Activated CD4-positive, alpha-beta T cell treated with anti-CD3 and anti-CD28 coated beads, Interleukin-2, amount 10 ng/mL, durations not matched to agents 24 days and 14 days (primary cell): ENCODE data around the gene PARN. TPM values are rescaled to one million over a fixed set of nuclear protein-coding genes. Genes with fewer than 3 reads are reported as not detected.
A peak's percentile ranks its signal among the peaks of the same experiment; 100 is the strongest.
"Not testable (repeated sequence)": the region's sequence is repeated elsewhere in the genome, so short reads cannot be mapped to it uniquely, and the experiment has no call there.

Source experiments
- DNase-seq: peaks from one replicate; pipeline ENCODE4 v3.0.0; 2022
- H3K27ac Mint-ChIP-seq: one replicate; pipeline ENCODE4 v1.8.0; 2022; ENCODE audit warnings: mild to moderate bottlenecking, mixed read lengths
- H3K27me3 Mint-ChIP-seq: one replicate; pipeline ENCODE4 v1.8.0; 2022; ENCODE audit warnings: mixed read lengths
- H3K36me3 Mint-ChIP-seq: one replicate; pipeline ENCODE4 v1.8.0; 2022; ENCODE audit warnings: low read depth, mild to moderate bottlenecking, mixed read lengths
- H3K4me1 Mint-ChIP-seq: one replicate; pipeline ENCODE4 v1.8.0; 2021; ENCODE audit warnings: mixed read lengths
- H3K4me3 Mint-ChIP-seq: one replicate; pipeline ENCODE4 v1.8.0; 2022; ENCODE audit warnings: mild to moderate bottlenecking, moderate library complexity, mixed read lengths
- H3K9me3 Mint-ChIP-seq: one replicate; pipeline ENCODE4 v1.8.0; 2021; ENCODE audit warnings: mixed read lengths
- intact Hi-C: fragments of 100-400 bp; cut with micrococcal nuclease; formaldehyde crosslinking; loops from one replicate; pipeline ENCODE4 v1.15.1; 2023
- total RNA-seq: library from RNA; stranded (reverse); gene quantifications from 2 replicates; pipeline ENCODE4 v1.2.3, GENCODE V29; 2022

Gene PARN
- total RNA-seq, 1 donor from 2014 or later: 58.6 TPM

DNA sequence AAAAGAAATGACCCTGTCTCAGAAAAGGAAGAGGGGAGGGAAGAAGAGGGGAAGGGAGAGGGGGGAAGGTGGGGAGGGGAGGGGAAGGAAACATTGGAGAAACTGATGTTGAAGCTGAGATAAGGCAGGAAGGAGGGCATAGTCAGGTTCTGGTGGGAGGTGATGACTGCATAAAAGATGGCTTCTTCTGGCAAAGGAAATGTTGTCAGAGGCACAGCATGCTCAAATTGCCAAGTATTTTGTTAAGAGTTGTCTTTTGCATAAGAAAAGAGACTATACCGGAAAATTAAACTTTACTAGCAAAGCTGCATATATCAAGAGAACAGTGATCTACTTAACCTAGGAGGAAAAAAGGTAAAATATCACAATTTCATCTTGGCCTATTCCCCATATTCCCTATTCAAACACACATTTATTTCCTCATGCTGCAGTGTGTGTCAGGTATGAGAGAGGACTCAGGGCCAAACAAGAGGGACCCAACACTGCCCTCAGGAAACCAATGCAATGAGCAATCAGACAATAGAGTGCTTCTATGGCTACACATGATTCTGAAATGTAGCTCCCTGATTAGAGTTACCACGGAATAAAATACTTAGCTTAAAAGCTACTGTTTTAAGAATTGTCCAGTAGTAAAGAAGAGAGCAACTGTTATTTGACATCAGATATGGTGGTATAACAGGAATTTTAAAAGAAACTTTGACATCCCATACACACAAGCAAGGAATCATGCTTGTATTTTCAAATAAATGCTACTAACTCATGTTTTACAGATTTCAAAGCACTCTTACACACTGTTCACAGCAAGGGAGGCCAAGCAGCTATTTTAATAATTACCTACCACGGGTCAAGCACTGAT, 80.9 kb downstream of the PARN start:
- H3K4me3 Mint-ChIP-seq: no peak overlapping the region
- H3K4me1 Mint-ChIP-seq: peaks cover 2% of the 10 kb centered on the region
- no peak for DNase-seq
- intact Hi-C loops: no loop called here
- H3K36me3 Mint-ChIP-seq: peaks cover 34% of the 10 kb centered on the region
- H3K9me3 Mint-ChIP-seq: no peaks in the 10 kb centered on the region
- H3K27ac Mint-ChIP-seq: no peak overlapping the region
- H3K27me3 Mint-ChIP-seq: no peaks in the 10 kb centered on the region

DNA sequence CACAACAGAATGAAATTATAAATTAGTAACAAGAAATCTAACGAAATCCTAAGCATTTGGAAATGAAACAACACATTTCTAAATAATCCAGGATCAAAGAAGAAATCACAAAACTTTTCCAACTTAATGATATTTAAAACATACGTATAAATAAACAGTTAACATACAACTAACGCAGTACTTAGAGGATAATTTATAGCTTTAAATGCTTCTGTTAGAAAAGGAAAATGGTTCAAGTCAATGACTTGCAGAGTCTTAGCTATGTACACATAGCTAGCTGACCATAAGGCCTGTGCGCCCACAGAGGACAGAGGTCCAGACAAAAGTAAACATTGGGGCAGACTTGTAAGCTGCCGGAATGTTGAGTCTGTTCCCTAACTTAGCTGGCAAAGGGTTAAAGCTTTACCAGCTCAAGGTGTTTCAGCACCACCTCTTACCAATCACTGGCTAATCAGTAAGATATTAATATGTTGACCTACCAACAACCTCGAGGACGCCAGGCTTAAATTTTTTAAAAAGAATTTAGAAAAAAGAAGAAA, 84.6 kb downstream of the PARN start:
- intact Hi-C loops: no loop called here
- Mint-ChIP-seq H3K4me1 (peaks cover 2% of the 10 kb centered on the region), H3K36me3 (peaks cover 48% of the 10 kb centered on the region), H3K9me3 (no peaks in the 10 kb centered on the region), H3K4me3 (no peak overlapping the region), H3K27me3 (no peaks in the 10 kb centered on the region), H3K27ac (no peak overlapping the region)
- no peak for DNase-seq

DNA sequence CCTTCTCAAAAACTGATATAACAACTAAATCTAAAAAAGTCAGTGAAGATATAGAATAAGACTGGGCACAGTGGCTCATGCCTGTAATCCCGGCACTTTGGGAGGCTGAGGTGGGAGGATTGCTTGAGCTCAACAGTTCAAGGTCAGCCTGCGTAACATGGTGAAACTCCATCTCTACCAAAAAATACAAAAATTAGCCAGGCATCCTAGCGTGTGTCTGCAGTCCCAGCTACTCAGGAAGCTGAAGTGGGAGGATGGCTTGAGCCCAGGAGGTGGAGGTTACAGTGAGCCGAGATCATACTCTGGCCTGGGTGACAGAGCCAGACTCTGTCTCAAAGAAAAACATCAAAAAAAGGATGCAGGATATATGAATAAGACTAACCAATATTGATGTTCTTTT, 85.2 kb downstream of the PARN start:
- peaks cover 46% of the 10 kb centered on the region for H3K36me3 Mint-ChIP-seq
- H3K9me3 Mint-ChIP-seq, H3K4me1 Mint-ChIP-seq, DNase-seq, H3K4me3 Mint-ChIP-seq, intact Hi-C loops, H3K27ac Mint-ChIP-seq, H3K27me3 Mint-ChIP-seq: not testable (repeated sequence)

DNA sequence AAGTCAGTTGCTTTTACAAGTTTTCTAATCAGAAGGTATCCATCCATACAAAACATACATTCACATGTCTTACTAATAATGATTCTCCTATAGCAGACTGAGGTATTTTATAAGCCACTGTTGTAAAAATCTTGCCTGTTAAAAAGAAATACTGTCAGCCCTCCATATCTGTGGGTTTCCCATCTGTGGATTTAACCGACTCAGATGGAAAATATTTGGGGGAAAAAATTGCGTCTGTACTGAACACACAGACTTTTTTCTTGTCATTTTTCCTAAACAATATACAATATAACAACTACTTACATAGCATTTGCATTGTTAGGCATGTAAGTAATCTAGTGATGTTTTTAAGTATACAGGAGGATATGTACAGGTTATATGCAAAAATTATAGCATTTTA, 90.4 kb downstream of the PARN start:
- no peak overlapping the region for H3K4me3 Mint-ChIP-seq
- H3K36me3 Mint-ChIP-seq: peaks cover 36% of the 10 kb centered on the region
- H3K27ac Mint-ChIP-seq: no peak overlapping the region
- no peaks in the 10 kb centered on the region for H3K27me3 Mint-ChIP-seq
- no peaks in the 10 kb centered on the region for H3K9me3 Mint-ChIP-seq
- intact Hi-C loops: no loop called here
- H3K4me1 Mint-ChIP-seq: no peaks in the 10 kb centered on the region
- no peak for DNase-seq

DNA sequence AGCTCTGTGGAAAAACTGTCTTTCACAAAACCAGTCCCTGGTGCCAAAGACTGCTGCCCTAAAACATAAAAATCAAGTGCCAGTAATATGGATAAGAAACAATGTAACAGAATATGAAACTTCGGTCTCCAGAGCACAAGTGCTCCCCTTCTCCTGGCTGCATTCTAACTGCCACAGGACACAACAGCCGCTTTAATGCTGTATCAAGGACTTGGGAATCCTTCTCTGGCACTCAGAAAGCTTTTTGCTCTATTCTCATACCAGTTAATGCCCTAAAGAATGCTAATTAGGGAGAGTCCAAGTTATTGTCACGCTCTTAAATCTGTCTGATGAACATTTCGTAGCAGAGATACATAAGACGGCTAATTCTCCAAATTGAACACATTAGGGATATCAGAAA, 90.9 kb downstream of the PARN start:
- intact Hi-C loops: no loop called here
- H3K9me3 Mint-ChIP-seq: no peaks in the 10 kb centered on the region
- no peaks in the 10 kb centered on the region for H3K4me1 Mint-ChIP-seq
- H3K36me3 Mint-ChIP-seq: peaks cover 35% of the 10 kb centered on the region
- DNase-seq: no peak
- H3K4me3 Mint-ChIP-seq: no peak overlapping the region
- no peaks in the 10 kb centered on the region for H3K27me3 Mint-ChIP-seq
- no peak overlapping the region for H3K27ac Mint-ChIP-seq

DNA sequence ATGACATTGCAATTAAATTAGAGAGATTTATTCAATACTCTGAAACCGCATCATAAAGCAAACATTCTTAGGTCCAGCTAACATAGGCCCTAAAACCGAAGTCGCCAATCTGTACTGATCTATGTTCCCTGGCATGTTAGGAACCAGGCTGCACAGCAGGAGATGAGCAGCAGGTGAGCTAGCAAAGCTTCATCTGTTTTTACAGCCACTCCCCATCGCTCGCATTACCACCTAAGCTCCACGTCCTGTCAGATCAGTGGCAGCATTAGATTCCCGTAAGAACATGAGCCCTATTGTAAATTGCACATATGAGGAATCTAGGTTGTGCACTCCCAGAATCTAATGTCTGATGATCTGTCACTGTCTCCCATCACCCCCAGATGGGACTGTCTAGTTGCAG, 91.5 kb downstream of the PARN start:
- no peaks in the 10 kb centered on the region for H3K4me1 Mint-ChIP-seq
- H3K4me3 Mint-ChIP-seq: no peak overlapping the region
- H3K36me3 Mint-ChIP-seq: peaks cover 30% of the 10 kb centered on the region
- no peak overlapping the region for H3K27ac Mint-ChIP-seq
- no peaks in the 10 kb centered on the region for H3K9me3 Mint-ChIP-seq
- no peak for DNase-seq
- intact Hi-C loops: no loop called here
- H3K27me3 Mint-ChIP-seq: no peaks in the 10 kb centered on the region

DNA sequence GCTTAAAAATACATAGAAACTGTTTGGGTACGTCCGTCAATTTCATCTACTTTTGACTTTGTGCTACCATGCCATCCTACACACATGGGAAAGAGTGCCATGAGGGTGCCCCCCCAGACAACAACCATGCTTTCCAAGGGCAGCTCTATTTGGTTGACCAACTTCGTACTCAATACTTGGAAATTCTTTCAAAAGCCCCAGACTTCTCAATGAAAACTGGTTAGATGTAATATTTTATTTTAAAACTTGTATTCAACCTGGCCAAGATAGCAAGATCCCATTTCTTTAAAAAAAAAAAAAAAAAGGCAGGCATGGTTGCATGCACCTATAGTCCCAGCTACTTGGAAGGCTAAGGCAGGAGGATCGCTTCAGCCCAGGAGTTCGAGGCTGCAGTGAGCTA, 98.4 kb downstream of the PARN start:
- no peaks in the 10 kb centered on the region for H3K9me3 Mint-ChIP-seq
- no peak overlapping the region for H3K4me3 Mint-ChIP-seq
- intact Hi-C loops: no loop called here
- DNase-seq: no peak
- H3K27me3 Mint-ChIP-seq: no peaks in the 10 kb centered on the region
- H3K27ac Mint-ChIP-seq: no peak overlapping the region
- H3K4me1 Mint-ChIP-seq: peaks cover 5% of the 10 kb centered on the region
- peaks cover 3% of the 10 kb centered on the region for H3K36me3 Mint-ChIP-seq

DNA sequence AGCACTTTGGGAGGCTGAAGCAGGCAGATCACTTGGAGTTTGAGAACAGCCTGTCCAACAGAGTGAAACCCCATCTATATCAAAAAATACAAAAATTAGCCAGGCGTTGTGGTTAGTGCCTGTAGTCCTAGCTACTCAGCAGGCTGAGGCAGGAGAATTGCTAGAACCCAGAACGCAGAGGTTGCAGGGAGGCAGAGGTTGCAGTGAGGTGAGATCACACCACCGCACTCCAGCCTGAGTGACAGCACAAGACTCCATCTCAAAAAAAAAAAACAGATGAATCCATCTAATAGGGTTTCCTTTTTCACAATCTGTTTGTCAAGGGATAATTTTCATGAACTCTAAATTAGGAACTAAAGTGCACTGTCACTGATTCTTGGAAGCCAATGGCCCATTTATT, 99.0 kb downstream of the PARN start:
- H3K9me3 Mint-ChIP-seq: no peaks in the 10 kb centered on the region
- no peak overlapping the region for H3K27ac Mint-ChIP-seq
- H3K4me3 Mint-ChIP-seq: no peak overlapping the region
- no peaks in the 10 kb centered on the region for H3K27me3 Mint-ChIP-seq
- DNase-seq: no peak
- intact Hi-C loops: no loop called here
- peaks cover 5% of the 10 kb centered on the region for H3K4me1 Mint-ChIP-seq
- H3K36me3 Mint-ChIP-seq: peaks cover 3% of the 10 kb centered on the region

DNA sequence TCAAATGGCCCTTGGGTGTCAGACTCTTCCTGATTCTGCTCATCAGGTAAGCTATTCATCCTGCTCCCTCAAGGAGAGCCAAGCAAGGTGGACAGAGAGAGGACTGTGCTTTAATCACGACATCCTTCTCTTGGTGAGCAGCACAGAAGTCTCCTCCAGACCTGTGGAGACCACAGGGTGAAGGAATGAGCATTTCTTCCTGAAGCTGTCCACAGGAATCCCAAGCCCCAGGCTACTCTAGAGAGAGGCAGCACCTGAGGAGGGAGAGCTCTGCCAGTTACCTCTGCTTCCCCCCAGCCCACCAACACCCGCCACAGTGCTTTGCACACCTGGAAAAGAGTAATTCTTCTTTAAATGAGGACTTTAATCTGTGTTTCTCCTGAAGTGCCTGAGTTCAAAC, 100.0 kb downstream of the PARN start:
- DNase-seq: no peak
- Mint-ChIP-seq H3K36me3 (peaks cover 3% of the 10 kb centered on the region), H3K4me1 (peaks cover 5% of the 10 kb centered on the region), H3K27ac (no peak overlapping the region), H3K9me3 (no peaks in the 10 kb centered on the region), H3K4me3 (no peak overlapping the region), H3K27me3 (no peaks in the 10 kb centered on the region)
- intact Hi-C loops: no loop called here

DNA sequence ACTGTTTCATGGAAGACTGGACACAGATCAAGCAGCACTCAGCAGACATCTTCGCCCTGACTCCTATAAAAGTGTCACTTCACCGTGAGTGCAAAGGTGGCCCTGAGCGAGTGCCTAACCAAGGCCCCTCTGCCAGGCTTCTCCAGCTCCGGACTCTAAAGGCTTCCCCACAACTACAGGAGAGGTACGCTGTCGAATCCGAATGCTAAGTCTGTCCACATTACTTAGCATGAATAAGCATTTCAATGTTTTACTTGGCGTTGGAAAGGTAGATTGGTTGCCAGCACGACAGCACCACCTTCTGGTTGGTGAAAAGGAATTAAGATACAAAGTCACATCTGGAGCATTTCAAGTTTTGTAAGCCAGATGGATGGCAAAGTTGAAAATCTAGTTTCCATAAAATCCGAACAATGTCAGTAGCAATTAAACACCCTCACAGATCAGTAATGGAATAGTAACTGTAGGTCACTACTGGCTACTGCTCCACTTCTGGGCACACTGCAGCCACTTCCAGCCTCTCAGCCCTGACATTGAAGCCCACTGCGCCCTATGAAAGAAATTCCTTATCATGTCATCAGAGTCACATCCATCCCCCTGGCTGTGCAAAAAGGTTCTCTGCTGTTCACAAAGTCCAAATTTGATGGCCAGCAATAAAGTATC, 100.9 kb downstream of the PARN start:
- Mint-ChIP-seq H3K4me3 (no peak overlapping the region), H3K27ac (no peak overlapping the region), H3K9me3 (no peaks in the 10 kb centered on the region), H3K27me3 (no peaks in the 10 kb centered on the region), H3K4me1 (peaks cover 5% of the 10 kb centered on the region), H3K36me3 (peaks cover 3% of the 10 kb centered on the region)
- DNase-seq: peak; percentile 85
- intact Hi-C loops: loop anchor here (1.0 to 2.0 kb wide), 3 partner anchors 229 to 604 kb away; no protein-coding TSS in a partner anchor

DNA sequence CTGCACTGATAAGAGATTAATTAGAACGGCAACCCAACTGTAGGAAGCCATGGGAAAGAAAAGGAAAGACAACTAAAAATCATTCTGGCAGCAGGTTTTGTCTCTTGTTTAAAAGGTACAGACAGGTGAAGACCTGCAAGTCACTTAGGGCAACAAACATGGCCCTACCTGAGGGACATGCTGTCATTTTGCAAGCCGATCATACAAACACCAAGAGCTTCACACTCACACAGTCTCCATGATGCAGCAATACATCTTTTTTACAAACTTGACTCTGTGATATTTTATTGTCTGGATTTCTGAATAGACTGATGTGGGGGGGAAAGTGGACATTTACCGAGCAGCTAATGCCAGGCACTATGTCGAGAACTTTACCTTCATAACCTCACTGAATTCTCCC, 101.8 kb downstream of the PARN start:
- no peak for DNase-seq
- Mint-ChIP-seq H3K4me3 (no peak overlapping the region), H3K27ac (no peak overlapping the region), H3K4me1 (peaks cover 5% of the 10 kb centered on the region), H3K36me3 (no peaks in the 10 kb centered on the region), H3K9me3 (no peaks in the 10 kb centered on the region), H3K27me3 (no peaks in the 10 kb centered on the region)
- intact Hi-C loops: loop anchor here (2.0 kb wide), 1 partner anchor 604 kb away; no protein-coding TSS in a partner anchor

DNA sequence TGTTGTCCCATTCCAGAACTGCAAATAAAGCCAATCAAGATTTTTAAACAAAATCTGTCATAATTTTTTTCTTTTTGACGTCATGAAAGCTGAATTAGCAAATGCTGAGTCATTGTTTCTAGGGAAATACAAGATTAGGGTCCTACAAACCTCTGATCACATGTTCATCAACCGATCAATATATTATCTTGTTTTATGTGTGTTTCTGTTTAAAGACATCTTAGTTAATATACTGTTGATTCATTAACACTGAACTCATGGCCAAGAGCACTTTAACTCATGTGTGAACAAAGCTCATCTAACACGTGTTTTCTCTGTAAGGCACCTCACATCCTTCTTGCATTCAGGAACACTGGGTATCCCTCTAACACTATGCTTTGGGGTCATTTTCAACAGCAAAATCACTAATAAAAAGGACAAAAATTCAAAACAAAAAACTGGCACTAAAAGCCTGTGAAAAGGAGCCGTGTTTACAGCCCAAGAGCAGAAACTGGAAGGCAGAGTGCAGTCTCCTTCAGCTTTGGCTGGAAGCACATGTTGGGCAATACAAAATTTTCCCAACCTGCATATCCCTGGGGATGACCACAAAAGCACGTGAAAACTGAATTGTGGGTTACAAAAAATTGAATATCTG, 102.5 kb downstream of the PARN start:
- Mint-ChIP-seq H3K27ac (no peak overlapping the region), H3K27me3 (no peaks in the 10 kb centered on the region), H3K9me3 (no peaks in the 10 kb centered on the region), H3K36me3 (no peaks in the 10 kb centered on the region), H3K4me1 (peaks cover 5% of the 10 kb centered on the region), H3K4me3 (no peak overlapping the region)
- DNase-seq: no peak
- intact Hi-C loops: loop anchor here (2.0 kb wide), 1 partner anchor 603 kb away; no protein-coding TSS in a partner anchor

DNA sequence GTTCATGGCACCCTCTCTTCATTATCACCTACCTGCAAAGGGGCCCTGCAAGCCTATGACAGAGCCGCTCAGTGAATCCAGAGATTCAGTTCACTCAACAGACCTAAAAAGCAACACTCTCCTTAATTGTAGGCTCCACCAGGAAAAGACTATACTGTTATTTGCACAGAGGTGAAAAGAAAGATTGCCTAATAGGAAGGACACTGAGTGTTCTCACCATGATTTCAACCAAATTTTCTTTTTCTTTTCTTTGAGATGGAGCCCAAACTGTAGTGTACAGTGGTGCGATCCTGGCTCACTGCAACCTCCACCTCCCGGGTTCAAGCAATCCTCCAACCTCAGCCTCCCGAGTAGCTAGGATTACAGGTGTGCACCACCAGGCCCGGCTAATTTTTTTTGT, 104.5 kb downstream of the PARN start:
- DNase-seq: no peak
- Mint-ChIP-seq H3K4me1 (peaks cover 10% of the 10 kb centered on the region), H3K9me3 (no peaks in the 10 kb centered on the region), H3K27me3 (no peaks in the 10 kb centered on the region), H3K36me3 (no peaks in the 10 kb centered on the region), H3K4me3 (no peak overlapping the region), H3K27ac (no peak overlapping the region)
- intact Hi-C loops: no loop called here

DNA sequence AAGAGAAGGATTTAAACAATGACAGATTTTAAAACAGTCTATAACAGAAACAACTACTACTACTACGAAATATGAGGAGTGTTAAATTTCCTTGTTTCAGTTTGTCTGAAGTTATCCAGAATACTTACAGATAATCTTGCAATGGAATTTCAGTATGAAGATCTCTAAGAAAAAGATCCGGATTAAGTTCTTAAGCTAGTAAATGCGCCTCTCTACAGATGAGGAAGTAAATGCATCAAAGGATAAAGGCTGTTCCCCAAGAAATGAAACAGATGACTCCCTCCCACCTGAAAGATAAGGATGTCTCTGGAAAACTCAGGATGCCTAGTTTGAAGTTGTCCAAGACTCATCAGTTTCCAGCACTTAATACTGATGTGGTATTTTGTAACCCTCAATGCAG, 105.1 kb downstream of the PARN start:
- Mint-ChIP-seq H3K27me3 (no peaks in the 10 kb centered on the region), H3K36me3 (no peaks in the 10 kb centered on the region), H3K4me1 (peaks cover 10% of the 10 kb centered on the region), H3K9me3 (no peaks in the 10 kb centered on the region), H3K27ac (no peak overlapping the region), H3K4me3 (no peak overlapping the region)
- intact Hi-C loops: no loop called here
- no peak for DNase-seq
